Tibial nerve (tissue), 4 donors: ENCODE results near the gene ATG4D. TPM values are rescaled to one million over a fixed set of nuclear protein-coding genes. Genes with fewer than 3 reads are reported as not detected.

Experiments
- DNase-seq, 2 donors: peaks; one replicate each; pipeline ENCODE4 v3.0.0-alpha.2; 2019; ENCODE audit warnings: low spot score in 2 of 2
- H3K27ac ChIP-seq, 4 donors: fragments of 200-600 bp; sonication (generic) in 3 of 4; one replicate each; pipeline ENCODE4 v1.5.1; 2017 to 2019; ENCODE audit warnings: mild to moderate bottlenecking in 1 of 4
- H3K27me3 ChIP-seq, 2 donors: fragments of 200-600 bp; sonication (generic) in 1 of 2; one replicate each; pipeline versions ENCODE4 v1.5.1 to v1.6.0; 2017 to 2019
- H3K36me3 ChIP-seq, 3 donors: fragments of 200-600 bp; sonication (generic); one replicate each; pipeline ENCODE4 v1.5.1; 2018 to 2019
- H3K4me1 ChIP-seq, 4 donors: fragments of 200-600 bp; sonication (generic) in 3 of 4; one replicate each; pipeline ENCODE4 v1.5.1; 2017 to 2019
- H3K4me3 ChIP-seq, 4 donors: fragments of 200-600 bp; sonication (generic) in 3 of 4; one replicate each; pipeline ENCODE4 v1.5.1; 2017 to 2019; ENCODE audit warnings: mild to moderate bottlenecking in 1 of 4, moderate library complexity in 1 of 4
- H3K9me3 ChIP-seq, 4 donors: fragments of 200-600 bp; sonication (generic) in 3 of 4; one replicate each; pipeline ENCODE4 v1.5.1; 2017 to 2019
- CTCF ChIP-seq, 5 experiments: fragments of 200-600 bp in 3 of 5; fragments of 450-650 bp in 2 of 5; sonication (generic) in 3 of 5; IDR thresholded peaks; one replicate each; pipeline ENCODE4 v1.5.1; 2016 to 2019; ENCODE audit warnings: antibody characterized with exemption in 5 of 5, mild to moderate bottlenecking in 3 of 5, moderate library complexity in 2 of 5
- EP300 ChIP-seq, 2 donors: sonication (generic); formaldehyde crosslinking; IDR thresholded peaks; one replicate each; pipeline ENCODE4 v1.6.1; 2017; ENCODE audit warnings: antibody characterized with exemption in 2 of 2, mild to moderate bottlenecking in 1 of 2
- POLR2A ChIP-seq, 2 donors: fragments of 450-650 bp; IDR thresholded peaks; one replicate each; pipeline ENCODE4 v1.6.1; 2017; ENCODE audit warnings: antibody characterized with exemption in 2 of 2, mild to moderate bottlenecking in 2 of 2, moderate library complexity in 2 of 2
- WGBS, 2 donors: methylation state at CpG; one replicate each; pipeline ENCODE4 v1.1.5; 2018; 5-methylcytosine and 5-hydroxymethylcytosine counted together
- total RNA-seq, 4 donors: library from RNA; depleted of rRNA; stranded (reverse); fragments of >200 nt; gene quantifications; one replicate each; pipeline ENCODE4 v1.1.0, GENCODE V29; 2016

Gene ATG4D
- total RNA-seq, 4 donors from 2014 or later, result 11.5 to 27.8 (median 17.8) TPM

- no peaks in the 10 kb centered on the region for H3K9me3 ChIP-seq
- H3K27ac ChIP-seq, result no peak overlapping the region
- H3K4me3 ChIP-seq, result no peak overlapping the region
- H3K36me3 ChIP-seq, result no peaks in the 10 kb centered on the region
- TF ChIP-seq CTCF (IDR thresholded peaks at IDR 0.05) (no peak), POLR2A (IDR thresholded peaks at IDR 0.05) (no peak), EP300 (IDR thresholded peaks at IDR 0.05) (no peak)
- DNase-seq, result no peak
- peaks cover 0 to 12% (median 0%) of the 10 kb centered on the region in 4 donors for H3K4me1 ChIP-seq
- H3K27me3 ChIP-seq, result peaks cover 0 to 11% of the 10 kb centered on the region in 2 donors
- 83 to 96% methylated on average over 8 to 9 of the region's 9 CpGs for WGBS, 2 donors
These were observed 39.5 kb downstream of the ATG4D start for GRCh38 chr19:10583036-10583776.

GRCh38 chr19:10586396-10586795 lies 42.7 kb downstream of the ATG4D start:
- H3K4me3 ChIP-seq, result no peak overlapping the region
- H3K27ac ChIP-seq, result no peak overlapping the region
- no peak for DNase-seq
- no peaks in the 10 kb centered on the region for H3K9me3 ChIP-seq
- peaks cover 0 to 8% (median 0%) of the 10 kb centered on the region in 4 donors for H3K4me1 ChIP-seq
- 79 to 81% methylated on average over 6 of the region's 6 CpGs for WGBS, 2 donors
- TF ChIP-seq EP300 (IDR thresholded peaks at IDR 0.05), result no peak
- no peak for TF ChIP-seq CTCF (IDR thresholded peaks at IDR 0.05)
- no peak for TF ChIP-seq POLR2A (IDR thresholded peaks at IDR 0.05)
- peaks cover 0 to 18% of the 10 kb centered on the region in 2 donors for H3K27me3 ChIP-seq
- H3K36me3 ChIP-seq, result no peaks in the 10 kb centered on the region

- WGBS, 2 donors, result 17 to 24% methylated on average over 30 to 34 of the region's 35 CpGs
- Histone ChIP-seq H3K4me1 (peaks cover 0 to 12% (median 0%) of the 10 kb centered on the region in 4 donors), H3K36me3 (no peaks in the 10 kb centered on the region), H3K27me3 (peaks cover 0 to 18% of the 10 kb centered on the region in 2 donors), H3K4me3 (peak within 1 kb of the TSS in 1 of 4 donors; percentile 25), H3K9me3 (no peaks in the 10 kb centered on the region), H3K27ac (no peak within 1 kb of the TSS)
- DNase-seq, result no peak
- TF ChIP-seq CTCF (IDR thresholded peaks at IDR 0.05) (no peak), EP300 (IDR thresholded peaks at IDR 0.05) (no peak), POLR2A (IDR thresholded peaks at IDR 0.05) (no peak)
These were observed 43.5 kb downstream of the ATG4D start, which contains the start of gene AP1M2 for GRCh38 chr19:10587022-10587838. Gene AP1M2, minus strand, starts transcription at chr19:10587312. Its CDS starts 81 bp downstream, at chr19:10587231.

- peaks cover 0 to 18% of the 10 kb centered on the region in 2 donors for H3K27me3 ChIP-seq
- peaks cover 0 to 16% (median 0%) of the 10 kb centered on the region in 4 donors for H3K4me1 ChIP-seq
- WGBS, 2 donors, result 69 to 70% methylated on average over 2 of the region's 2 CpGs
- no peak for TF ChIP-seq CTCF (IDR thresholded peaks at IDR 0.05)
- TF ChIP-seq EP300 (IDR thresholded peaks at IDR 0.05), result no peak
- H3K4me3 ChIP-seq, result no peak overlapping the region
- H3K36me3 ChIP-seq, result no peaks in the 10 kb centered on the region
- no peak overlapping the region for H3K27ac ChIP-seq
- H3K9me3 ChIP-seq, result no peaks in the 10 kb centered on the region
- no peak for DNase-seq
These were observed 44.1 kb downstream of the ATG4D start for GRCh38 chr19:10587839-10588150.

GRCh38 chr19:10593148-10593547 lies 49.4 kb downstream of the ATG4D start:
- Histone ChIP-seq H3K36me3 (no peaks in the 10 kb centered on the region), H3K27ac (peak overlapping the region; percentile 70 to 94 (median 82)), H3K4me1 (peaks cover 0 to 60% (median 26%) of the 10 kb centered on the region in 4 donors), H3K4me3 (no peak overlapping the region), H3K9me3 (no peaks in the 10 kb centered on the region), H3K27me3 (peaks cover 0 to 8% of the 10 kb centered on the region in 2 donors)
- no peak for TF ChIP-seq CTCF (IDR thresholded peaks at IDR 0.05)
- TF ChIP-seq EP300 (IDR thresholded peaks at IDR 0.05), result no peak
- TF ChIP-seq POLR2A (IDR thresholded peaks at IDR 0.05), result no peak
- DNase-seq, result no peak
- WGBS, 2 donors, result 93 to 94% methylated on average over 7 of the region's 7 CpGs
